Tibial artery (tissue), 4 donors: Measurements from ENCODE around the gene MACROD2.

Source experiments
- DNase-seq, 2 donors: peaks; one replicate each; pipeline ENCODE4 v3.0.0-alpha.2; 2019
- H3K27ac ChIP-seq, 2 donors: fragments of 200-600 bp; sonication (generic) in 1 of 2; 1 replicate in 1 of 2; 2 replicates in 1 of 2; pipeline ENCODE4 v1.5.1; 2018 to 2019; ENCODE audit warnings: mild to moderate bottlenecking in 1 of 2
- H3K27me3 ChIP-seq, 2 donors: fragments of 200-600 bp; sonication (generic) in 1 of 2; one replicate each; pipeline versions ENCODE4 v1.5.1 to v1.6.0; 2016 to 2019
- H3K36me3 ChIP-seq, 3 donors: fragments of 200-600 bp; sonication (generic) in 2 of 3; one replicate each; pipeline ENCODE4 v1.5.1; 2016 to 2019; ENCODE audit warnings: mild to moderate bottlenecking in 2 of 3
- H3K4me1 ChIP-seq, 4 donors: fragments of 200-600 bp; sonication (generic) in 2 of 4; 1 replicate in 3 of 4; 2 replicates in 1 of 4; pipeline ENCODE4 v1.5.1; 2016 to 2019
- H3K4me3 ChIP-seq, 2 donors: fragments of 200-600 bp; sonication (generic) in 1 of 2; 1 replicate in 1 of 2; 2 replicates in 1 of 2; pipeline ENCODE4 v1.5.1; 2018 to 2019; ENCODE audit warnings: mild to moderate bottlenecking in 2 of 2
- H3K9me3 ChIP-seq, 3 donors: fragments of 200-600 bp; sonication (generic) in 1 of 3; one replicate each; pipeline ENCODE4 v1.5.1; 2016 to 2019
- intact Hi-C: fragments of 100-400 bp; cut with DNase I; formaldehyde crosslinking; loops from one replicate; pipeline ENCODE4 v1.15.0; 2023; ENCODE audit warnings: low total_unique reads
- TF ChIP-seq, protein P1 (sequence below), 2 experiments: fragments of 200-600 bp in 1 of 2; fragments of 450-650 bp in 1 of 2; IDR thresholded peaks; one replicate each; pipeline ENCODE4 v1.5.1; 2017 to 2019; ENCODE audit warnings: antibody characterized with exemption in 2 of 2, mild to moderate bottlenecking in 1 of 2, moderate library complexity in 1 of 2

The MACROD2 gene

GRCh38 chr20:14569641-14570040 lies 574.3 kb downstream of the MACROD2 start:
- Histone ChIP-seq H3K27me3 (no peaks in the 10 kb centered on the region), H3K27ac (no peak overlapping the region), H3K9me3 (peaks cover 0 to 5% (median 0%) of the 10 kb centered on the region in 3 donors), H3K36me3 (no peaks in the 10 kb centered on the region), H3K4me3 (no peak overlapping the region), H3K4me1 (no peaks in the 10 kb centered on the region)
- intact Hi-C loops: no loop called here
- TF ChIP-seq, protein P1, sequence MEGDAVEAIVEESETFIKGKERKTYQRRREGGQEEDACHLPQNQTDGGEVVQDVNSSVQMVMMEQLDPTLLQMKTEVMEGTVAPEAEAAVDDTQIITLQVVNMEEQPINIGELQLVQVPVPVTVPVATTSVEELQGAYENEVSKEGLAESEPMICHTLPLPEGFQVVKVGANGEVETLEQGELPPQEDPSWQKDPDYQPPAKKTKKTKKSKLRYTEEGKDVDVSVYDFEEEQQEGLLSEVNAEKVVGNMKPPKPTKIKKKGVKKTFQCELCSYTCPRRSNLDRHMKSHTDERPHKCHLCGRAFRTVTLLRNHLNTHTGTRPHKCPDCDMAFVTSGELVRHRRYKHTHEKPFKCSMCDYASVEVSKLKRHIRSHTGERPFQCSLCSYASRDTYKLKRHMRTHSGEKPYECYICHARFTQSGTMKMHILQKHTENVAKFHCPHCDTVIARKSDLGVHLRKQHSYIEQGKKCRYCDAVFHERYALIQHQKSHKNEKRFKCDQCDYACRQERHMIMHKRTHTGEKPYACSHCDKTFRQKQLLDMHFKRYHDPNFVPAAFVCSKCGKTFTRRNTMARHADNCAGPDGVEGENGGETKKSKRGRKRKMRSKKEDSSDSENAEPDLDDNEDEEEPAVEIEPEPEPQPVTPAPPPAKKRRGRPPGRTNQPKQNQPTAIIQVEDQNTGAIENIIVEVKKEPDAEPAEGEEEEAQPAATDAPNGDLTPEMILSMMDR (IDR thresholded peaks at IDR 0.05): no peak
- DNase-seq: no peak

DNA sequence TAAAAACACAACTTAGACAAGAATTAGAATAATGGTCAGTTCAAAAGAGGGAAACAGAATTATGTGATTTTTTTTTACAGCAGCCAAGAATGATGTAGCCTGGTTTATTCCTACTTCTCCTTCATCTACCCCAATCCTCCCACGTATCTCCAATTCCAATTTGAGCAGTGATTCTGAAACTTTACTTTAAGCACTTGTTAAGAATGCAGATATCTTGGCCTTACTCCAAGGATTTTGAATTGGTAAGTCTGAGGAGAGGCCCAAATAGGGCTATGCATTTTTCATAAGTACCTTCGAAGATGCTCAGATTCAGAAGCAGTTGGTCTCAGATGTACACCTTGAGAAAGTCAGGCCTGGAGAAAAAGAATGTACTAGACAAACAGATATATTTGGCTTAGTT lies 575.5 kb downstream of the MACROD2 start:
- Histone ChIP-seq H3K4me3 (no peak overlapping the region), H3K27ac (no peak overlapping the region), H3K4me1 (no peaks in the 10 kb centered on the region), H3K36me3 (no peaks in the 10 kb centered on the region), H3K27me3 (no peaks in the 10 kb centered on the region), H3K9me3 (peaks cover 0 to 3% (median 0%) of the 10 kb centered on the region in 3 donors)
- no peak for DNase-seq
- TF ChIP-seq, protein P1 (IDR thresholded peaks at IDR 0.05): no peak
- intact Hi-C loops: no loop called here

DNA sequence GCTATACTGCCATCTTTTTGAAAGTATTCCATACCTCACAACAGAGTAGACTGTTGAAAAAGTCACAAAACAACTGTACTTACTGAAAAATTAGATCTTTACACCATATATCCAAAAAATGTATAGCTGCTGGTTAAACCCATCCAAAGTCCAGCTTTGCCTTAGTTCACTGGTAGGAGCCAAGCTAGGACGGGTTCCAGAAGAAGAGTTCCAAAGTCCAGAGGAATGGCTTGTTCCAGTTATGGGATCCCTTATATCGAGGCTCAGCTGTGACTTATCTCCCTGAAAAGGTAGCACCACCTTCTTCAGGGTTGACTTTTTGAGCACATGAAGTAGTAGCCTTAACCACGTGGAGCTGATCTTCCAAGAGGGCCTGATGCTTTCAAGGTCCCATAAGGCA lies 578.4 kb downstream of the MACROD2 start:
- Histone ChIP-seq H3K4me3 (no peak overlapping the region), H3K27me3 (no peaks in the 10 kb centered on the region), H3K36me3 (no peaks in the 10 kb centered on the region), H3K27ac (no peak overlapping the region), H3K9me3 (no peaks in the 10 kb centered on the region), H3K4me1 (no peaks in the 10 kb centered on the region)
- intact Hi-C loops: no loop called here
- TF ChIP-seq, protein P1 (IDR thresholded peaks at IDR 0.05): no peak
- no peak for DNase-seq

- intact Hi-C loops: no loop called here
- no peak overlapping the region for H3K27ac ChIP-seq
- H3K9me3 ChIP-seq: no peaks in the 10 kb centered on the region
- H3K4me3 ChIP-seq: no peak overlapping the region
- no peaks in the 10 kb centered on the region for H3K27me3 ChIP-seq
- DNase-seq: no peak
- TF ChIP-seq, protein P1 (IDR thresholded peaks at IDR 0.05): no peak
- no peaks in the 10 kb centered on the region for H3K36me3 ChIP-seq
- H3K4me1 ChIP-seq: no peaks in the 10 kb centered on the region
These were observed 581.0 kb downstream of the MACROD2 start for GRCh38 chr20:14576196-14576877.

- no peak for DNase-seq
- no peaks in the 10 kb centered on the region for H3K27me3 ChIP-seq
- no peaks in the 10 kb centered on the region for H3K9me3 ChIP-seq
- no peak overlapping the region for H3K27ac ChIP-seq
- H3K4me3 ChIP-seq: no peak overlapping the region
- H3K36me3 ChIP-seq: no peaks in the 10 kb centered on the region
- no peaks in the 10 kb centered on the region for H3K4me1 ChIP-seq
- intact Hi-C loops: no loop called here
- TF ChIP-seq, protein P1 (IDR thresholded peaks at IDR 0.05): no peak
These were observed 585.2 kb downstream of the MACROD2 start for GRCh38 chr20:14580418-14581074.
